ENCODE measurements around the gene C3orf33. TPM values are rescaled to one million over a fixed set of nuclear protein-coding genes. Genes with fewer than 3 reads are reported as not detected.

Gene C3orf33
- total RNA-seq, 1 donor from 2014 or later = 4.1 TPM

DNA sequence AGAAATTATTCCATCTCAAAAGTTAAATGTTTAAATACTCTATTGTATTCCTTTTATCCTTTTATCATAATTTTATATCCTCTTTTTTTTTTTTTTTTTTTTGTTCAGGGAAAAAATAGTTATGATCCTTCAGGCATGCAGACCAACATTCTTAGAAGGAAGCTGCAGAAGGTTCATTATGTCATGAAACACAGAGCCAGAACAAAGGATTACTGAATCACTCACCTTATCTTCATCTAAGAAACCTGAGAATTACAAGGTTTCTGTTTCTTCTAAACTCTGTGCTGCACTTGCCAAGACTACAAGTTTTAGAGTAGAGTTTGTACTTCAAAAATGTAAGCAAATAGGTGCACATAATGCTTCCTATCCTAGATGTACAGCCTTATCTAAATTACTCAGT is 64.5 kb downstream of the C3orf33 start:
- DNase-seq (ENCODE audit: low spot score) = no peak

DNA sequence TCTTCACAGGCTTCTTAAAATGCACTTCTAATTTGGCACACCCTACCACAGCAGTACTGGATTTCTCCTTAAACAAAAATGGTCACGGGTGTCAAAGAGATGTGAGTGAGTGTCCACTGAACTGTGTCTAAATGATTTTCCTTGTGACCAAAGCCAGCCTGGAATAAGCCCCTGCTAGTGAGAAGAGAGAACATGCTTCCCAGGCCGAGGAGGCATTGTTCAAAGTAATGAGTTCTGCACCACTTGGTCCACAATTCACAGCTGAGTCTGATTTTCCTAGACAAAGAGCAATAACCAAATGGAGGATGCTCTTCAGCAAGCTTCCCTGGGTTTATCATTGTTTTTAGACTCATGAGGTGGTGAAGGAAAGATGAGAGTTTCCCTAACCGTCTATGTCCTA is 65.0 kb downstream of the C3orf33 start:
- no peak for DNase-seq (ENCODE audit: low spot score)

DNA sequence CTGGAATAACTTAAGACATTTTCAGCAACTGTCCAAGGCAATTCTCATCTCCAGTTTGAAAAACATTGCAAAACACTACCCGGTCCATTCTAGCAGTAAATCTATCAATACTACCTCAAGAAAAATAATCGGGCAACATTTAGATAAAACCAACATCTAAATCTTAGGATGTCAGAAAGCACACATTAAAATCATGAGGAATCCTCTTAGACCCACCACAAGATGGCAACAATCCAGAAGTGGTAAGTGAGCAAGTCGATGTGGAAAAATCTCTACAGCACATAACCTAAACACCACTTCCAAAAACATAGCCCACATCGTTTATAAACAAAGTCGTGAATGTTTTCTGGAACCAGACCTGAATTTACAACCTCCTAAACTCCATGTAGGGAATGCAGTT is 66.9 kb downstream of the C3orf33 start:
- no peak for DNase-seq (ENCODE audit: low spot score)

DNA sequence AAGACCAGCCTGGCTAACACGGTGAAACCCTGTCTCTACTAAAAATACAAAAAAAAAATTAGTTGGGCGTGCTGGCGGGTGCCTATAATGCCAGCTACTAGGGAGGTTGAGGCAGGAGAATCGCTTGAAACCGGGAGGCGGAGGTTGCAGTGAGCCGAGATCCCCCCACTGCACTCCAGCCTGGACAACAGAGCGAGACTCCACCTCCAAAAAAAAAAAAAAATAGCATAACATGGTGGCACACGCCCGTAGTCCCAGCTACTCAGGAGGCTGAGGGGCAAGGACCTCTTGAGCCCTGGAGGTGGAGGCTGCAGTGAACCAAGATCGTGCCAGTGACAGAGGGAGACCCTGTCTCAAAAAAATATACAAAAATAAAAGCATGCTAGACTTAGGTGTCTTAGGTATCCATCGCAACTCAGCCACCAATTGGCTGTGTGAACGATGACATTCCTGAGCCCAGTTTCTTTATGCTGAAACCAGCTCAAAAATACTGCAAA is 67.5 kb downstream of the C3orf33 start:
- no peak for DNase-seq (ENCODE audit: low spot score)

DNA sequence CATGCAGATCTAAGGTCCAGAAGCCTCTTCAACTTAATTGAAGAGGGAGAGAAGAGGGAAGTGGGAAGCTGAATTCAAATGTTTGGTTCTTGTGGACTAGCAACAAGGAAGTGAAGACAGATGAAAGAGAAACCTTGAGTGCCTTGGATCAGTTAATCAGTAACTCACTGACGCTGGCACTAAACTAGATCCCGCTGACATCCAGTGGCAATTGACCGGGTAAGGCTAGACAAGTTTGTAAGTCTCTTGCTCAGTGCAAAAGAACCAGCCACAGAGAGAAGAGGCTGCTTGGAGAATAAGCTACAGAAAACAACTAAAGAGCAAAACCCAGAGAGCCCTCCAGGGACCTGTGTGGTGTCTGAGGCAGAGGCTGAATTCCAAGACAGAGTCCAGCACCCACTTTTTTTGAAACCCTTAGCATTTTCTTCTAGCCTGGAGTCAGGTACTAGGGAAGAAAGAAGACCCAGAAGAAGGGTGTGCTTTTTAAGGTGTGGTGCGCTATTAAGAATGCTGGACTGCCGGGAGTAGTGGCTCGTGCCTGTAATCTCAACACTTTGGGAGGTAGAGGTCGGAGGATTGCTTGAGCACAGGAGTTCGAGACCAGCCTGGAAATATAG is 68.1 kb downstream of the C3orf33 start:
- DNase-seq (ENCODE audit: low spot score) = peak; percentile 82

DNA sequence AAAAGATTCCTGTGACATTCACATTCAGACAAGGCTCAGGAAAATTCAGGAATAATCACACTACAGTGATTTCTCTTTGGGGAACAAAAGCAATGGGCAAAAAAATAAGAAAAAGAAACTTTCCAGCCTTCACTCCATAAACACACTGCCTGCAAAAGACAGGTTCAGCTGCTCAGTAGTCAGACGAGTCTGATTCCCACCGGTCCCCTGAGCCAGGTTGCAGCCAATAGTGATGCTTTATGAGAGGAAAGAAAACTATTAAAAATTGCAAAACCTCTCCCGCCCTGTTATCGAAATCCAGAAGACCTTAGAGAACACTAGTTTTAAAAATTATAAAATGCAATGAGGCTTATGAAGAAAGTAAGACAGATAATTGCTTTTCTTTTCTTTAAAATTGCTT is 69.7 kb downstream of the C3orf33 start:
- DNase-seq (ENCODE audit: low spot score) = no peak

DNA sequence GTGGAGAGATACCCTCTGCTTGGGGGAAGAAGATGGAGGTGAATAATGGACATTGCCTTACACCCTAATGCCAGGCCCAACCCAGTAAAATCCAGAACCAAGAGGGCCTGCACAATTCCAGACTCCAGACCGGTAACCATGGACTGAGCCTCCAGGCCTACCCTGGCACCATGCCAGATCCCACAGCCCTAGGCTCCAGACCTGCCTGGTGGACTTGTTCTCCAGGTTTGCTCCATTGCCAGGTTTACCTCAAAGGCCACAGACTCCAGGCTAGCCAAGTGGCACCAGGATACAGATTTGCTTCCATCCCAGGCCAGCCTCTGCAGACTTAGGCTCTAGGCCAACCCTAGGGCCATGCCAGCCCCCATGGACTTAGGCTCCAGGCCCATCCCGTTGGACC is 75.2 kb downstream of the C3orf33 start:
- DNase-seq (ENCODE audit: low spot score) = no peak

DNA sequence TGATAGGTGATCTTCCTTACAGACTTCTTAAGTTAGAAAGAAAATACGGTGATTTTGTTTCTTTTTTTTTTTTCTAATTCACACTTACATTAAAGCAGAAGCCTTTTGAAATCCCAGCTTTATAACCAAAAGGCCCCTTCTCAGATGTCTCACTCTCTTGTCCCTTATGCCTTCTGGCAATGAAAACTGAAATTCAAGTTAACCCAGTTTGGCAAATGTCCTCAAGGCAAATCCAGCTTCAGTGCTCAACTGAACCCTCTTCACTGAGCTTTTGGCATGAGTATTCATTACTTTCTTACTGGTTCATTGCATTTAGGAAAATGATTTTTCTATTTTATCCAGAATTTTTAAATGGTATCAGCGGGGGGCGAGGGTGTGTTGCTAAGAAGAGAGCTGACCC is 78.2 kb downstream of the C3orf33 start:
- no peak for DNase-seq (ENCODE audit: low spot score)

DNA sequence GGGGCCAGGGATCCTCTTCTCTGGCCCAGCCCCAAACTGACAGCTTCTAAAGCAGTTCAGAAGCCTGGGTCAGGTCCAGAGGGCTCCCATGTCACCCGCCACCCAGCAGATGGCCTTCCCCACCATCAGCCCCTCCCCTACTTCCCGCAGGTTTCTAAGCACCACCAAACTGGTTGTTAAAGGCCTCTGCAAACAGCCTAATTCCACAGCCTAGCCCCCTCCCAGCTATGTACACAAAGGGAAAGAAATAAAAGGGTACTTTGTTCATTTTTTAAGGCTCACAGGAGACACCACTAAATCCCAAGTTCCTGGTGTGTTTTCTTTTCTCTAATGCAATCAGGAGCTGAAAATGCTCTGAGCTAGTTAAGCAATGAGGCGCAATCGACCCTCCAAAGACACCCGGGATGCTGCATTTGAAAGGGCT is 91.8 kb downstream of the C3orf33 start:
- DNase-seq (ENCODE audit: low spot score) = no peak

Other genes starting within 250 kb of the C3orf33 start
- gene PLCH1, start 61.2 kb downstream of the C3orf33 start, total RNA-seq = 8.0 TPM
- 47.8 TPM for gene SLC33A1, start 48.1 kb upstream of the C3orf33 start, total RNA-seq
- 36.7 TPM for gene GMPS, start 64.4 kb upstream of the C3orf33 start, total RNA-seq

All from mucosa of gallbladder (tissue), 1 donor.